Kidney epithelial cell (primary cell): ENCODE data around the gene MPP2. TPM values are rescaled to one million over a fixed set of nuclear protein-coding genes. Genes with fewer than 3 reads are reported as not detected.
A peak's percentile ranks its signal among the peaks of the same experiment; 100 is the strongest.

Source experiments
- DNase-seq: peaks from one replicate; pipeline ENCODE4 v3.0.0-alpha.2; 2010; ENCODE audit warnings: low read depth
- H3K27me3 ChIP-seq: 2 replicates; pipeline ENCODE4 v1.6.0; 2011; ENCODE audit warnings: low read length; ENCODE audit not compliant: control insufficient read depth, insufficient read depth
- H3K36me3 ChIP-seq: 2 replicates; pipeline ENCODE4 v1.5.1; 2011; ENCODE audit warnings: low read length; ENCODE audit not compliant: control insufficient read depth, insufficient read depth
- H3K4me3 ChIP-seq: 2 replicates; pipeline ENCODE4 v1.5.1; 2011; ENCODE audit warnings: low read depth, mild to moderate bottlenecking, control low read depth, low read length
- total RNA-seq: library from RNA; depleted of rRNA; stranded (reverse); fragments of >200 nt; gene quantifications from 2 replicates; pipeline ENCODE4 v1.2.3, GENCODE V29; 2015
- TF ChIP-seq, protein P1 (sequence below): IDR thresholded peaks from 2 replicates; pipeline ENCODE4 v1.5.1; 2011; ENCODE audit warnings: mild to moderate bottlenecking, moderate library complexity, low read length, control low read depth, inconsistent platforms; ENCODE audit not compliant: insufficient read depth, poor library complexity, severe bottlenecking

Gene MPP2
- total RNA-seq, 1 donor from 2014 or later: 2.7 TPM

- TF ChIP-seq, protein P1, sequence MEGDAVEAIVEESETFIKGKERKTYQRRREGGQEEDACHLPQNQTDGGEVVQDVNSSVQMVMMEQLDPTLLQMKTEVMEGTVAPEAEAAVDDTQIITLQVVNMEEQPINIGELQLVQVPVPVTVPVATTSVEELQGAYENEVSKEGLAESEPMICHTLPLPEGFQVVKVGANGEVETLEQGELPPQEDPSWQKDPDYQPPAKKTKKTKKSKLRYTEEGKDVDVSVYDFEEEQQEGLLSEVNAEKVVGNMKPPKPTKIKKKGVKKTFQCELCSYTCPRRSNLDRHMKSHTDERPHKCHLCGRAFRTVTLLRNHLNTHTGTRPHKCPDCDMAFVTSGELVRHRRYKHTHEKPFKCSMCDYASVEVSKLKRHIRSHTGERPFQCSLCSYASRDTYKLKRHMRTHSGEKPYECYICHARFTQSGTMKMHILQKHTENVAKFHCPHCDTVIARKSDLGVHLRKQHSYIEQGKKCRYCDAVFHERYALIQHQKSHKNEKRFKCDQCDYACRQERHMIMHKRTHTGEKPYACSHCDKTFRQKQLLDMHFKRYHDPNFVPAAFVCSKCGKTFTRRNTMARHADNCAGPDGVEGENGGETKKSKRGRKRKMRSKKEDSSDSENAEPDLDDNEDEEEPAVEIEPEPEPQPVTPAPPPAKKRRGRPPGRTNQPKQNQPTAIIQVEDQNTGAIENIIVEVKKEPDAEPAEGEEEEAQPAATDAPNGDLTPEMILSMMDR: no peak
- DNase-seq: no peak
- no peak overlapping the region for H3K4me3 ChIP-seq
These were observed 66.1 kb downstream of the MPP2 start for GRCh38 chr17:43841282-43841681.

DNA sequence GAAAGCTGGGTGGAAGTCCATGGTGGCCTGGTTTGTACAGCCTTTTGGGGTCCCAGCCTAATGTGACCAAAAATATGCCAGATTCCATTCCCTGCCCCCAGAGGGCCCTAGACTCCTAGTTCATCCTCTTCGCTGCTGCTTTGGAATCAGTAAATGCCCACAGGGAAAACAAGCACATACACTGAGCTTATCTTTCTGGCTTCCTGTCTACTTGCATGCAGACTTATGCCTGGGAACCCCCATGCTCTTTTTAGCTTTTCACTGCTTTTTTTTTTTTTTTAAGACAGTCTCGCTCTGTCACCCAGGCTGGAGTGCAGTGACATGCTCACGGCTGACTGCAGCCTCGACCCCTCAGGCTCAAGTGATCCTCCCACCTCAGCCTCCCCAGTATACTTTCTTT lies 66.5 kb downstream of the MPP2 start:
- Histone ChIP-seq H3K27me3 (no peaks in the 10 kb centered on the region), H3K36me3 (no peaks in the 10 kb centered on the region), H3K4me3 (no peak overlapping the region)
- TF ChIP-seq, protein P1: no peak
- DNase-seq: no peak

More at GRCh38 chr17:43841282-43841681, 66.1 kb downstream of the MPP2 start:
- no peaks in the 10 kb centered on the region for H3K27me3 ChIP-seq
- no peaks in the 10 kb centered on the region for H3K36me3 ChIP-seq

GRCh38 chr17:43839670-43840108 lies 67.6 kb downstream of the MPP2 start:
- Histone ChIP-seq H3K27me3 (no peaks in the 10 kb centered on the region), H3K4me3 (no peak overlapping the region), H3K36me3 (no peaks in the 10 kb centered on the region)
- no peak for DNase-seq
- TF ChIP-seq, protein P1: no peak

- TF ChIP-seq, protein P1: no peak
- Histone ChIP-seq H3K27me3 (no peaks in the 10 kb centered on the region), H3K36me3 (peaks cover 4% of the 10 kb centered on the region), H3K4me3 (no peak overlapping the region)
- DNase-seq: no peak
These were observed 73.2 kb downstream of the MPP2 start for GRCh38 chr17:43834106-43834505.

- no peaks in the 10 kb centered on the region for H3K27me3 ChIP-seq
These were observed 74.1 kb downstream of the MPP2 start, which contains the start of gene MPP3 for GRCh38 chr17:43832976-43833829. TSS of gene MPP3 (minus strand) at chr17:43833146. CDS start at chr17:43831906, 1,240 bp downstream.

More at GRCh38 chr17:43832976-43833829, 74.1 kb downstream of the MPP2 start, which contains the start of gene MPP3:
- Histone ChIP-seq H3K4me3 (peak within 1 kb of the TSS; percentile 56), H3K36me3 (peaks cover 5% of the 10 kb centered on the region)
- TF ChIP-seq, protein P1: no peak
- no peak for DNase-seq
